Activated CD8-positive, alpha-beta T cell treated with anti-CD3 and anti-CD28 coated beads for 36 hours (primary cell): ENCODE measurements around the gene DNAAF9. TPM values are rescaled to one million over a fixed set of nuclear protein-coding genes. Genes with fewer than 3 reads are reported as not detected.

Experiments used
- ATAC-seq: fragments of 200-7000 bp; cut with Tn5 transposase; one replicate; pipeline ENCODE4 v1.10.0; 2021; ENCODE audit warnings: mild to moderate bottlenecking, moderate library complexity
- CTCF ChIA-PET: fragments of 350-600 bp; sonication (Branson Sonifier 250); formaldehyde crosslinking; loops from one replicate; lab custom pipeline; 2021; ENCODE audit warnings: antibody characterized with exemption; lab: Charles Lee
- POLR2A ChIA-PET: fragments of 350-600 bp; sonication (Branson Sonifier 250); formaldehyde crosslinking; loops from one replicate; lab custom pipeline; 2021; ENCODE audit warnings: antibody characterized with exemption; lab: Charles Lee
- DNase-seq: peaks from one replicate; pipeline ENCODE4 v3.0.0-alpha.2; 2020
- H3K27ac Mint-ChIP-seq: one replicate; pipeline ENCODE4 v1.8.0; 2021; ENCODE audit warnings: mild to moderate bottlenecking, mixed read lengths
- H3K27me3 Mint-ChIP-seq: one replicate; pipeline ENCODE4 v1.8.0; 2021; ENCODE audit warnings: mixed read lengths
- H3K36me3 Mint-ChIP-seq: one replicate; pipeline ENCODE4 v1.8.0; 2021; ENCODE audit warnings: low read depth, mixed read lengths
- H3K4me1 Mint-ChIP-seq: one replicate; pipeline ENCODE4 v1.8.0; 2021; ENCODE audit warnings: low read depth, mixed read lengths
- H3K4me3 Mint-ChIP-seq: one replicate; pipeline ENCODE4 v1.8.0; 2021; ENCODE audit warnings: mild to moderate bottlenecking, moderate library complexity, mixed read lengths
- H3K9me3 Mint-ChIP-seq: one replicate; pipeline ENCODE4 v1.8.0; 2021; ENCODE audit warnings: mixed read lengths
- CTCF ChIP-seq: fragments of 200-600 bp; IDR thresholded peaks from one replicate; pipeline ENCODE4 v1.8.0; 2022; ENCODE audit warnings: antibody characterized with exemption, mild to moderate bottlenecking
- intact Hi-C: fragments of 100-400 bp; cut with micrococcal nuclease; formaldehyde crosslinking; loops from one replicate; pipeline ENCODE4 v1.10.0; 2022
- total RNA-seq, 2 experiments: library from RNA; stranded (reverse); gene quantifications; one replicate each; pipeline ENCODE4 v1.2.3, GENCODE V29; 2021

Gene DNAAF9
- total RNA-seq, 2 experiments from 2014 or later, result 1.4 to 1.7 TPM

DNA sequence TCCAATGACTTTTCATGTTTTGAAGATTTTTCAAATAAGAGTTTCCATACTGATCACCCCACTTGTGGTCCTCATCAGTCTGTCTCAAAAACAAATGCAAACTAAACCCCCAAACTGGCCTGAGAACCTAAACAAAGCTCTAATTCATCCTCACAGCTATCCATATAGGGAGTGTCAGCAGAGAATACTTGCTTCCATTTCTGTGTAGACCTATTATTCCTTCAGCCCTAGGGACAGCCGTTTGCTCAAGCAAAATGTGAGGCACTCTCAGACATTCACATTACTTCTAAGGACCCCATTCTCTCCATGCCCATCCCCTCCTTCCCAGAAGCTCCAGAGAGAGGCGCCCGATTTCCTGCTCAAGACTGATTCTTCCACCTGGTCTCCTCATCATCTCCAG, 24.6 kb downstream of the DNAAF9 start:
- no peak overlapping the region for H3K27ac Mint-ChIP-seq
- DNase-seq, result no peak
- ChIA-PET CTCF (interaction anchor here (0.9 kb wide), 1 partner anchor 14 kb away, joined by 3 read pairs; no protein-coding TSS in a partner anchor), POLR2A (no interaction called here)
- no peaks in the 10 kb centered on the region for H3K27me3 Mint-ChIP-seq
- peaks cover 2% of the 10 kb centered on the region for H3K9me3 Mint-ChIP-seq
- H3K4me1 Mint-ChIP-seq, result peaks cover 19% of the 10 kb centered on the region
- peaks cover 5% of the 10 kb centered on the region for H3K36me3 Mint-ChIP-seq
- no peak for ATAC-seq
- intact Hi-C loops, result no loop called here
- no peak overlapping the region for H3K4me3 Mint-ChIP-seq
- no peak for TF ChIP-seq CTCF

- Mint-ChIP-seq H3K36me3 (peaks cover 2% of the 10 kb centered on the region), H3K4me1 (peaks cover 19% of the 10 kb centered on the region), H3K9me3 (peaks cover 2% of the 10 kb centered on the region), H3K27ac (no peak overlapping the region), H3K27me3 (no peaks in the 10 kb centered on the region), H3K4me3 (no peak overlapping the region)
- no peak for TF ChIP-seq CTCF
- ChIA-PET POLR2A (no interaction called here), CTCF (interaction anchor here (1.6 kb wide), 1 partner anchor 161 kb away, joined by 3 read pairs; no protein-coding TSS in a partner anchor)
- intact Hi-C loops, result no loop called here
- DNase-seq, result no peak
- no peak for ATAC-seq
Measured at GRCh38 chr20:3380228-3381070, 27.0 kb downstream of the DNAAF9 start.

DNA sequence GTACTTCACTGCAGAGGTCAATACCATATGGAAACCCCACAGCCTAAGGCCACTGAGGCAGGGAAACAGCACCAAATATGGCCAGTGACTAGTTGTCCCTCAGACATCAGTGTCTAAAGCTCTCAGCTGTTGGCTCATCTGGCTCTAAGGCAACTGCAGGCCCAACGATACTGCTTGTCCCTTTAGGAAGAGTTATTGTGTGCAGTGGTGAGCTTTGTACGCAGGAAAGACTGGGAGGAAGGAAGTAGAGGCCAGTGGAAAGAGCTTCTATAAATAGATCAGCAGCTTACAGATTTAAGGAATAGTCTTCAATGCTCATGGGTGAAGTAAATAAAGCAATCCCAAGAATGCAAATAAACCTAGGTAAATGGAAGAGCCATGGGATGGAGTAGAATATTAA, 29.3 kb downstream of the DNAAF9 start:
- intact Hi-C loops, result no loop called here
- Mint-ChIP-seq H3K9me3 (no peaks in the 10 kb centered on the region), H3K36me3 (peaks cover 3% of the 10 kb centered on the region), H3K4me3 (no peak overlapping the region), H3K27me3 (no peaks in the 10 kb centered on the region), H3K27ac (no peak overlapping the region), H3K4me1 (peaks cover 3% of the 10 kb centered on the region)
- POLR2A ChIA-PET, result no interaction called here
- DNase-seq (no peak), ATAC-seq (no peak)
- CTCF ChIA-PET, result no interaction called here
- no peak for TF ChIP-seq CTCF

- ChIA-PET POLR2A (interaction anchor here (0.8 kb wide), 1 partner anchor 32 kb away, joined by 3 read pairs; no protein-coding TSS in a partner anchor), CTCF (no interaction called here)
- H3K9me3 Mint-ChIP-seq, result no peaks in the 10 kb centered on the region
- ATAC-seq (no peak), DNase-seq (no peak)
- no peak overlapping the region for H3K27ac Mint-ChIP-seq
- H3K4me3 Mint-ChIP-seq, result no peak overlapping the region
- TF ChIP-seq CTCF, result no peak
- peaks cover 3% of the 10 kb centered on the region for H3K36me3 Mint-ChIP-seq
- intact Hi-C loops, result no loop called here
- H3K4me1 Mint-ChIP-seq, result peaks cover under 1% of the 10 kb centered on the region
- H3K27me3 Mint-ChIP-seq, result no peaks in the 10 kb centered on the region
Measured at GRCh38 chr20:3377644-3378043, 29.8 kb downstream of the DNAAF9 start.

DNA sequence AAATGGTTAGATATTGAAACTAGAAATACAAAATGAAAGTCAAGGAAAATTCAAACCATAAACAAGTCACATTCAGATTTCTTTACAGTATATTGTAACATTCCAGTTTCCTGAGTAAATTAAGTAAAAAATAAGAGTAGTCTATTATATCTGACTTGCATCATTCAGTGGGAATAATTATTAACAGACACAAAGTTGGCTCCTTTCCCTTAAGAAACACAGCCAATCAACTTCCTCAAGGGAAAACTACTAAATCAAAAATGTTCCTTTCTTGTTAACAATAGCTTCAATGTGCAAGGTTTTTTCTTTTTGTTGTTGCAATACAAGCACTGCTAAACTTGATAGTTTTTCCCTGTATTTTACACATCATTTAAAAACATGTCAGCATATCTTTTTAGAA, 33.2 kb downstream of the DNAAF9 start:
- ChIA-PET CTCF (interaction anchor here (1.0 kb wide), 1 partner anchor 44 kb away, joined by 3 read pairs; no protein-coding TSS in a partner anchor), POLR2A (no interaction called here)
- DNase-seq (no peak), ATAC-seq (no peak)
- Mint-ChIP-seq H3K27me3 (no peaks in the 10 kb centered on the region), H3K36me3 (peaks cover 6% of the 10 kb centered on the region), H3K4me1 (no peaks in the 10 kb centered on the region), H3K4me3 (no peak overlapping the region), H3K27ac (no peak overlapping the region), H3K9me3 (no peaks in the 10 kb centered on the region)
- intact Hi-C loops, result no loop called here
- no peak for TF ChIP-seq CTCF
